Myocyte (in vitro differentiated cells): ENCODE results near the gene PIK3R4. TPM values are rescaled to one million over a fixed set of nuclear protein-coding genes. Genes with fewer than 3 reads are reported as not detected.

Experiments used
- DNase-seq: peaks from one replicate; pipeline ENCODE4 v3.0.0-alpha.2; 2012; ENCODE audit warnings: low read depth
- polyA plus RNA-seq: library from polyadenylated mRNA; unstranded; fragments of >200 nt; gene quantifications from one replicate; pipeline ENCODE4 v1.2.1, GENCODE V29; 2012; ENCODE audit warnings: missing spikeins
- total RNA-seq: library from RNA; depleted of rRNA; stranded (reverse); fragments of >200 nt; gene quantifications from 2 replicates; pipeline ENCODE4 v1.2.3, GENCODE V29; 2014

Gene PIK3R4
- total RNA-seq = 28.5 and 29.0 TPM in 2 replicates
- 13.1 TPM for polyA plus RNA-seq

- peak; percentile 99 for DNase-seq
These were observed at the start of gene PIK3R4 for GRCh38 chr3:130746246-130747039. TSS of gene PIK3R4 (minus strand) at chr3:130746829. CDS start at chr3:130745218, 1,611 bp downstream.

- DNase-seq = no peak
These were observed 48.8 kb upstream of the PIK3R4 start for GRCh38 chr3:130795396-130795795.

- DNase-seq = no peak
These were observed 45.6 kb upstream of the PIK3R4 start for GRCh38 chr3:130792246-130792645.

- no peak for DNase-seq
These were observed 43.2 kb upstream of the PIK3R4 start for GRCh38 chr3:130789782-130790322.

GRCh38 chr3:130787422-130788068, 40.9 kb upstream of the PIK3R4 start:
- no peak for DNase-seq

- DNase-seq = no peak
These were observed 39.7 kb upstream of the PIK3R4 start for GRCh38 chr3:130786306-130786705.

GRCh38 chr3:130783629-130784028, 37.0 kb upstream of the PIK3R4 start:
- peak; percentile 3 for DNase-seq

GRCh38 chr3:130779486-130779885, 32.9 kb upstream of the PIK3R4 start:
- DNase-seq = no peak

- DNase-seq = no peak
These were observed 32.4 kb upstream of the PIK3R4 start for GRCh38 chr3:130779031-130779430.

GRCh38 chr3:130773366-130773765, 26.7 kb upstream of the PIK3R4 start:
- peak; percentile 40 for DNase-seq

GRCh38 chr3:130772129-130772528, 25.5 kb upstream of the PIK3R4 start:
- no peak for DNase-seq

GRCh38 chr3:130770644-130771043, 24.0 kb upstream of the PIK3R4 start:
- DNase-seq = no peak

- no peak for DNase-seq
These were observed 15.2 kb upstream of the PIK3R4 start for GRCh38 chr3:130761730-130762311.

- DNase-seq = no peak
These were observed 14.3 kb upstream of the PIK3R4 start for GRCh38 chr3:130760922-130761321.

- DNase-seq = peak; percentile 75
These were observed 13.2 kb upstream of the PIK3R4 start for GRCh38 chr3:130759692-130760338.

- no peak for DNase-seq
These were observed 12.2 kb upstream of the PIK3R4 start for GRCh38 chr3:130758624-130759369.

GRCh38 chr3:130757611-130758150, 11.1 kb upstream of the PIK3R4 start:
- no peak for DNase-seq

- DNase-seq = no peak
These were observed 9.0 kb upstream of the PIK3R4 start for GRCh38 chr3:130755666-130756065.

- DNase-seq = peak; percentile 44
These were observed 2.4 kb upstream of the PIK3R4 start for GRCh38 chr3:130748981-130749380.

- no peak for DNase-seq
These were observed 1.8 kb upstream of the PIK3R4 start for GRCh38 chr3:130748467-130748861.
